Hepatocyte (in vitro differentiated cells): ENCODE data around the gene TAF6.

Experiments used
- CTCF ChIP-seq: fragments of 200-600 bp; sonication (generic); IDR thresholded peaks from 2 replicates; pipeline ENCODE4 v1.5.1; 2016; ENCODE audit warnings: antibody characterized with exemption, mild to moderate bottlenecking; ENCODE audit not compliant: poor library complexity
- EZH2 ChIP-seq: fragments of 200-600 bp; sonication (generic); IDR thresholded peaks from 2 replicates; pipeline ENCODE4 v1.6.1; 2016; ENCODE audit warnings: antibody characterized with exemption, mild to moderate bottlenecking, borderline replicate concordance
- EZH2phosphoT487 ChIP-seq: fragments of 200-600 bp; sonication (generic); IDR thresholded peaks from one replicate; pipeline ENCODE4 v1.6.1; 2018; ENCODE audit warnings: antibody characterized with exemption, mild to moderate bottlenecking, low read depth, moderate library complexity; ENCODE audit not compliant: unreplicated experiment, severe bottlenecking

GRCh38 chr7:100109521-100110163 lies 9.5 kb downstream of the TAF6 start:
- TF ChIP-seq CTCF (peak; percentile 6), EZH2phosphoT487 (no peak), EZH2 (no peak)
